ENCODE results near the gene NTRK1.

NTRK1 gene

GRCh38 chr1:156899956-156900718 lies 39.5 kb downstream of the NTRK1 start:
- POLR2A ChIA-PET = interaction anchor here (0.8 to 1.2 kb wide), 2 partner anchors 26 to 172 kb away, joined by 3 read pairs; partner anchors contain the start of genes ISG20L2 and METTL25B
- CTCF ChIA-PET = interaction anchor here (0.9 to 2.5 kb wide), 2 partner anchors 8 to 40 kb away, joined by 3 to 7 read pairs; no protein-coding TSS in a partner anchor
- TF ChIP-seq FOXA1 (IDR thresholded peaks at IDR 0.05) (no peak), L3MBTL2 (conservative IDR thresholded peaks at IDR 0.05) (no peak), TARDBP (IDR thresholded peaks at IDR 0.05) (no peak), ARNT (IDR thresholded peaks at IDR 0.05) (no peak), FOXM1 (IDR thresholded peaks at IDR 0.05; ENCODE audit: borderline replicate concordance) (no peak), PKNOX1 (IDR thresholded peaks at IDR 0.05) (no peak), SP1 (IDR thresholded peaks at IDR 0.05) (no peak), LEF1 (IDR thresholded peaks at IDR 0.05; ENCODE audit: borderline replicate concordance) (no peak), HDGF (IDR thresholded peaks at IDR 0.05; ENCODE audit: borderline replicate concordance) (no peak), FOXK2 (IDR thresholded peaks at IDR 0.05) (no peak), ZNF384 (IDR thresholded peaks at IDR 0.05) (no peak), BHLHE40 (IDR thresholded peaks at IDR 0.05; ENCODE audit: borderline replicate concordance) (no peak), NFRKB (IDR thresholded peaks at IDR 0.05) (no peak), SUZ12 (IDR thresholded peaks at IDR 0.05) (no peak), ELF4 (IDR thresholded peaks at IDR 0.05) (no peak)
- DNase-seq (ENCODE audit: extremely low spot score) = no peak

GRCh38 chr1:156900896-156901589 lies 40.4 kb downstream of the NTRK1 start:
- ChIA-PET CTCF (interaction anchor here (1.2 to 2.5 kb wide), 3 partner anchors 9 to 11 kb away, joined by 6 to 8 read pairs (median 7); no protein-coding TSS in a partner anchor), POLR2A (interaction anchor here (0.6 to 1.2 kb wide), 2 partner anchors 25 to 160 kb away, joined by 3 read pairs; partner anchors contain the start of gene MRPL24)
- no peak for TF ChIP-seq SP1 (IDR thresholded peaks at IDR 0.05)
- no peak for TF ChIP-seq HDGF (IDR thresholded peaks at IDR 0.05; ENCODE audit: borderline replicate concordance)
- TF ChIP-seq TARDBP (IDR thresholded peaks at IDR 0.05) = no peak
- TF ChIP-seq FOXK2 (IDR thresholded peaks at IDR 0.05) = no peak
- TF ChIP-seq CTBP1 (IDR thresholded peaks at IDR 0.05; ENCODE audit: borderline replicate concordance) = no peak
- TF ChIP-seq L3MBTL2 (conservative IDR thresholded peaks at IDR 0.05) = no peak
- TF ChIP-seq BHLHE40 (IDR thresholded peaks at IDR 0.05; ENCODE audit: borderline replicate concordance) = no peak
- TF ChIP-seq FOXA1 (IDR thresholded peaks at IDR 0.05) = no peak
- DNase-seq (ENCODE audit: extremely low spot score) = no peak

GRCh38 chr1:156901590-156901900 lies 40.9 kb downstream of the NTRK1 start:
- POLR2A ChIA-PET = interaction anchor here (1.2 kb wide), 1 partner anchor 25 kb away, joined by 3 read pairs; no protein-coding TSS in a partner anchor
- TF ChIP-seq ZNF384 (IDR thresholded peaks at IDR 0.05) (no peak), SUZ12 (IDR thresholded peaks at IDR 0.05) (no peak), ARNT (IDR thresholded peaks at IDR 0.05) (no peak), CTBP1 (IDR thresholded peaks at IDR 0.05; ENCODE audit: borderline replicate concordance) (no peak), LEF1 (IDR thresholded peaks at IDR 0.05; ENCODE audit: borderline replicate concordance) (no peak)
- DNase-seq (ENCODE audit: extremely low spot score) = no peak
- CTCF ChIA-PET = interaction anchor here (1.2 to 2.5 kb wide), 3 partner anchors 9 to 11 kb away, joined by 6 to 8 read pairs (median 7); no protein-coding TSS in a partner anchor

- TF ChIP-seq ELF4 (IDR thresholded peaks at IDR 0.05) = no peak
- no peak for TF ChIP-seq TARDBP (IDR thresholded peaks at IDR 0.05)
- no peak for TF ChIP-seq FOXM1 (IDR thresholded peaks at IDR 0.05; ENCODE audit: borderline replicate concordance)
- no peak for TF ChIP-seq NFRKB (IDR thresholded peaks at IDR 0.05)
- TF ChIP-seq PKNOX1 (IDR thresholded peaks at IDR 0.05) = no peak
- TF ChIP-seq FOXK2 (IDR thresholded peaks at IDR 0.05) = no peak
- TF ChIP-seq SUZ12 (IDR thresholded peaks at IDR 0.05) = no peak
- TF ChIP-seq SP1 (IDR thresholded peaks at IDR 0.05) = no peak
- no peak for TF ChIP-seq FOXA1 (IDR thresholded peaks at IDR 0.05)
- no peak for TF ChIP-seq ZNF384 (IDR thresholded peaks at IDR 0.05)
- TF ChIP-seq ARNT (IDR thresholded peaks at IDR 0.05) = no peak
- TF ChIP-seq L3MBTL2 (conservative IDR thresholded peaks at IDR 0.05) = no peak
- ChIA-PET POLR2A (no interaction called here), CTCF (interaction anchor here (0.7 to 2.5 kb wide), 6 partner anchors 9 to 26 kb away, joined by 3 to 8 read pairs (median 6); no protein-coding TSS in a partner anchor)
- DNase-seq (ENCODE audit: extremely low spot score) = no peak
These were observed 41.6 kb downstream of the NTRK1 start for GRCh38 chr1:156901966-156902915.

- TF ChIP-seq ZNF384 (IDR thresholded peaks at IDR 0.05) = no peak
- TF ChIP-seq ELF4 (IDR thresholded peaks at IDR 0.05) = no peak
- TF ChIP-seq NFRKB (IDR thresholded peaks at IDR 0.05) = no peak
- TF ChIP-seq ARNT (IDR thresholded peaks at IDR 0.05) = no peak
- TF ChIP-seq PKNOX1 (IDR thresholded peaks at IDR 0.05) = no peak
- no peak for TF ChIP-seq FOXK2 (IDR thresholded peaks at IDR 0.05)
- TF ChIP-seq CTBP1 (IDR thresholded peaks at IDR 0.05; ENCODE audit: borderline replicate concordance) = no peak
- TF ChIP-seq L3MBTL2 (conservative IDR thresholded peaks at IDR 0.05) = no peak
- TF ChIP-seq SP1 (IDR thresholded peaks at IDR 0.05) = no peak
- no peak for TF ChIP-seq BHLHE40 (IDR thresholded peaks at IDR 0.05; ENCODE audit: borderline replicate concordance)
- no peak for TF ChIP-seq TARDBP (IDR thresholded peaks at IDR 0.05)
- TF ChIP-seq FOXM1 (IDR thresholded peaks at IDR 0.05; ENCODE audit: borderline replicate concordance) = no peak
- TF ChIP-seq HDGF (IDR thresholded peaks at IDR 0.05; ENCODE audit: borderline replicate concordance) = no peak
- TF ChIP-seq SUZ12 (IDR thresholded peaks at IDR 0.05) = no peak
- no peak for TF ChIP-seq LEF1 (IDR thresholded peaks at IDR 0.05; ENCODE audit: borderline replicate concordance)
- no peak for TF ChIP-seq FOXA1 (IDR thresholded peaks at IDR 0.05)
- CTCF ChIA-PET = interaction anchor here (0.6 to 1.0 kb wide), 4 partner anchors 12 to 156 kb away, joined by 3 to 6 read pairs (median 4); no protein-coding TSS in a partner anchor
- no peak for DNase-seq (ENCODE audit: extremely low spot score)
- POLR2A ChIA-PET = no interaction called here
These were observed 42.8 kb downstream of the NTRK1 start for GRCh38 chr1:156903328-156904091.
